Body of pancreas (tissue), 4 donors: ENCODE measurements around the gene PRM2.

Experiments
- CTCF ChIP-seq, 7 experiments: fragments of 450-650 bp in 4 of 7; fragments of 200-600 bp in 3 of 7; sonication (generic) in 3 of 7; IDR thresholded peaks; one replicate each; pipeline ENCODE4 v1.5.1; 2016 to 2019; ENCODE audit warnings: antibody characterized with exemption in 7 of 7
- POLR2A ChIP-seq, 3 donors: fragments of 450-650 bp; IDR thresholded peaks; one replicate each; pipeline ENCODE4 v1.6.1; 2016; ENCODE audit warnings: antibody characterized with exemption in 3 of 3, mild to moderate bottlenecking in 2 of 3

- TF ChIP-seq POLR2A (IDR thresholded peaks at IDR 0.05) = no peak
- TF ChIP-seq CTCF (IDR thresholded peaks at IDR 0.05) = no peak
Measured at GRCh38 chr16:11290102-11290893, 14.0 kb upstream of the PRM2 start.
